D721Med (cell line): ENCODE data around the gene KSR1.
"Not testable (repeated sequence)": the region's sequence is repeated elsewhere in the genome, so short reads cannot be mapped to it uniquely, and the experiment has no call there.

Experiments
- DNase-seq: peaks from one replicate; pipeline ENCODE4 v3.0.0; 2011; ENCODE audit warnings: low spot score; ENCODE audit not compliant: insufficient read length
- FAIRE-seq: peaks from 2 replicates; lab custom pipeline; 2011; peaks lifted over from hg19 to GRCh38; lab: Jason Lieb, UNC
- CTCF ChIP-seq: IDR thresholded peaks from 2 replicates; pipeline ENCODE4 v1.5.1; 2012; ENCODE audit warnings: mild to moderate bottlenecking, control low read depth; ENCODE audit not compliant: insufficient read depth; ENCODE audit errors: missing control alignments

Gene KSR1

GRCh38 chr17:27660436-27660835 is 204.2 kb downstream of the KSR1 start:
- no peak for TF ChIP-seq CTCF
- FAIRE-seq (no peak), DNase-seq (no peak)

GRCh38 chr17:27663936-27664605 is 207.8 kb downstream of the KSR1 start:
- DNase-seq (no peak), FAIRE-seq (no peak)
- TF ChIP-seq CTCF, result no peak

- DNase-seq (no peak), FAIRE-seq (no peak)
- no peak for TF ChIP-seq CTCF
Observed at GRCh38 chr17:27664606-27664965, 208.3 kb downstream of the KSR1 start.

GRCh38 chr17:27665549-27665948 is 209.3 kb downstream of the KSR1 start:
- FAIRE-seq, result no peak
- no peak for DNase-seq
- TF ChIP-seq CTCF, result no peak

GRCh38 chr17:27666270-27666669 is 210.0 kb downstream of the KSR1 start:
- FAIRE-seq, DNase-seq: not testable (repeated sequence)

GRCh38 chr17:27666831-27667560 is 210.7 kb downstream of the KSR1 start:
- FAIRE-seq (no peak), DNase-seq (no peak)
- no peak for TF ChIP-seq CTCF

- FAIRE-seq, result no peak
- TF ChIP-seq CTCF, result no peak
- DNase-seq, result no peak
Observed at GRCh38 chr17:27667656-27668487, 211.6 kb downstream of the KSR1 start.
